Gastroesophageal sphincter (tissue), 3 donors: ENCODE results near the gene HLA-A.

Experiments
- CTCF ChIP-seq, 4 experiments: fragments of 200-600 bp in 2 of 4; fragments of 450-650 bp in 2 of 4; sonication (generic) in 1 of 4; IDR thresholded peaks; one replicate each; pipeline ENCODE4 v1.5.1; 2017 to 2019; ENCODE audit warnings: antibody characterized with exemption in 4 of 4, mild to moderate bottlenecking in 2 of 4, moderate library complexity in 2 of 4
- EP300 ChIP-seq: sonication (generic); formaldehyde crosslinking; IDR thresholded peaks from one replicate; pipeline ENCODE4 v1.6.1; 2017; ENCODE audit warnings: antibody characterized with exemption, mild to moderate bottlenecking
- POLR2A ChIP-seq, 2 donors: fragments of 450-650 bp; IDR thresholded peaks; one replicate each; pipeline ENCODE4 v1.6.1; 2017; ENCODE audit warnings: antibody characterized with exemption in 2 of 2, mild to moderate bottlenecking in 2 of 2, moderate library complexity in 1 of 2
- POLR2AphosphoS5 ChIP-seq: sonication (generic); formaldehyde crosslinking; IDR thresholded peaks from one replicate; pipeline ENCODE4 v1.6.1; 2017; ENCODE audit warnings: antibody characterized with exemption

DNA sequence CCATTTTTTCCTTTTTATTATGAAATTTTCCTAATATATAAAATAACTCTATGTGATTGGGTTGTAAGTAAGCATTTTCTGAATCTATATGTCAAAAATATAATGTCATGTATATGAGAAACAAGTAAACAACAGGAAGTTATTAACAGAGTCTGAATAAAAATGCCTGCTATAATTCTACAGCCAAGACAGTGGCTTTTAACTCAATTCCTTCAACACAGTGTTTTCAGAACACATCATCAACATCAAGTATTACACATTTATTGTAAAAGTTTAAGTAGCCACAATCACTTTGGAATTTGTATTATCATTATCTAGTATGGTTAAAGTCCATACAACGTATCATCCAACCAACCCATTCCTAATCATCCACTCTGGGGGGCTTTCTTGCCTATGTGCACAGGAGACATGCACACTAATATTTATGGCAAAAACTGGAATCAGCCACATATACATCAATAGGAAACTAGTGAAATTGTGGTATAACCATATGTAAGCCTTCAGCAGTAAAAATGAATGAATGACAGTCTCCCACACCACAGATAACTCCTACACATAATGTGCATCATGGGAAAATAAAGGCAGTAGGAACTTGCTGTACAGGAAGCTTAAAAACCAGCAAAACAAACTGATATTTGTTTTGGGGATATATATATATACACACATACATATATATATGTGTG is 6.9 kb upstream of the HLA-A start:
- TF ChIP-seq CTCF (IDR thresholded peaks at IDR 0.05) (no peak), POLR2A (IDR thresholded peaks at IDR 0.05) (no peak), EP300 (no peak), POLR2AphosphoS5 (no peak)
